Superior temporal gyrus (tissue), 1 donor: ENCODE measurements around the gene CCDC77.

Source experiments
- DNase-seq: peaks from one replicate; pipeline ENCODE4 v3.0.0-alpha.2; 2016; ENCODE audit errors: extremely low spot score

The CCDC77 gene

DNA sequence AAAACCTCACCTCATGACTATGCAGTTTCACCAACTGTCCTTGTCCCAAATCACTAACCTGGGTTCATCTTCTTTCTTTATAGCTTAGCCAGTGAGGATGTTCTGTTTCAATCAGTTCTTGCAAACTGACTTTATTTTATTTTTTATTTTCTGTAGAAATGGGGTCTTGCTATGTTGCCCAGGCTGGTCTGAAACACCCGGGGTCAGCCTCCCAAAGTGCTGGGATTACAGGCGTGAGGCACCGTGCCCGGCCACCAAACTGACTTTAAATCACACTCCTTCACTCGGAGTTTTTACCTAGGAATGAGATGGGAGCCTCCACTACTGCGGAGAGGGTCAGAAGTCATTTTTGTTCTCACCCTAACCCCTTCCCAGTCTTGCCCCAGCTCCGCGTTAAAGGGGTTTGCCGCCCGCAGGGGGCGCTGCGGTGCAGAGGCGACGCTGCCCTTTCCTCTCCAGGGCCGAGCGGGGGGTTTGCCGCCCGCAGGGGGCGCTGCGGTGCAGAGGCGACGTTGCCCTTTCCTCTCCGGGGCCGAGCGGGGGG lies 51.3 kb downstream of the CCDC77 start:
- no peak for DNase-seq

DNA sequence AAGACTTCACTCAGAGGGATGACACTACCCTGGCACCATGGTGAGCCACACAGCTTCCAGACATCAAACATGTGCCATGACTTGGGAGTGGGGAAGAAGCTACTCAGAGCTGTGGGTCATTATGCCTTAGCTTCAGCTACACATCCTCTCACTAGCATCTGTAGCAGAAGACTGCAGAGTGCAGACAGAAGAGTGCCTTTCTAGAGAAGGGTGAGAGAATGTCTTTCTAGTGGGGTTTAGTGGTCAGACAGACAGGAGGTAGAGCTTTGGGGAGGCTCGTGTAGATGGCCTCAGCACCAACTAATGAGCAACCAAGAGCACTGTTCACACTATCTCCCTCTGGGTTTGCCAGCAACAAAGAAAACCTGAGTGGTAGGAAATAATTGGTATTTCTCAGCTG lies 53.4 kb downstream of the CCDC77 start:
- DNase-seq, result no peak

DNA sequence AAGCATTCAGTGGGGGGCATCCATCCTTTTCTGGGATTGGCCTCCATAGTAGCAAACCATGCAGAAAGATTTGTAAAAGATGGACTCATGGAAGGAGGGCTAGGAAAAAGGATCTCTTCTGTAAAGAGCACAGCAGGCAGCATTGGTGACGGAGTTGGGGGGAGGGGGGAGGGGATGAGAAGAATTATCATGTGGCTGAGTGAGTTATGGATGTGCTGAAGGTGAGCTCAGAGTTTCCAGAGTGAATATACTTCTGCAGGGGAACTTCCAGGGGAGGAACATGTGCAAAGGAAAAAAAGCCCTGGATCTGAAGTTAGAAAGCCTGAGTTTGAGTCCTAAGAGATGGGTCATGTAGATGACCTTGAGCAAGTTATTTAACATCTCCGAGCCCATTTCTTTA lies 54.4 kb downstream of the CCDC77 start:
- DNase-seq, result no peak

DNA sequence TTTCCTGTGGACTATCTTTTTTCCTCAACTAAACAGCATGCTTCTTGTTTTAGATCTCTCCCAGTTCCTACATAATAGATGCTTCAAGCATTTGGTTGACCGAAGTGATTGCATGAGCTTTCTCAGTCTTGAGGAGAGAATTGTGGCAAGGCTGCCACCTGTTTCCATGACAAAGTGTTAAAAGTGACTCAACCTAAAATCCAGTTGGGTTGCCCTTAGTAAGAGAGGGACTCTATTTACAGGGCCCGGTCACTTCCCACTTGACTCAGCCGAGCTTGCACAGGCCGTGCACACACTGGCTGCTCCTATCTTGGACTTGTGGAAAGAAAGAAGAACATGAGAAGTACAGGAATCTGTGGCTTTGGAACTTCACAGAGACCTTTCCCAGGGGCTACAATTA lies 56.2 kb downstream of the CCDC77 start:
- no peak for DNase-seq

DNA sequence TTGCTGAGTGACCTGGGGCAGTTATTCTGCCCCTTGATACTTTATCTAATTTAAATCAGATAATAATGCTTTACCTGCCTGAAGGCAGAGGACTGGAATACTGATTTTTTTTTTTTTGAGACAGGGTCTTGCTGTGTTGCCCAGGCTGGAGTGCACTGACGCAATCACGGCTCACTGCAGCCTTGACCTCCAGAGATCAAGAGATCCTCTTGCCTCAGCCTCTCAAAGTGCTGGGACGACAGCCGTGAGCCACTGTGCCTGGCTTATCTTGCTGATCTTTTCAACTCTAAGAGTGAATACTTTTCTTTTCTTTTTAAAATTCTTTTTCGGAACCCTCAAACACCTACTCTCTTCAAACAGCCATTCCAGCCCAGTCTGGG lies 57.6 kb downstream of the CCDC77 start:
- DNase-seq, result no peak

DNA sequence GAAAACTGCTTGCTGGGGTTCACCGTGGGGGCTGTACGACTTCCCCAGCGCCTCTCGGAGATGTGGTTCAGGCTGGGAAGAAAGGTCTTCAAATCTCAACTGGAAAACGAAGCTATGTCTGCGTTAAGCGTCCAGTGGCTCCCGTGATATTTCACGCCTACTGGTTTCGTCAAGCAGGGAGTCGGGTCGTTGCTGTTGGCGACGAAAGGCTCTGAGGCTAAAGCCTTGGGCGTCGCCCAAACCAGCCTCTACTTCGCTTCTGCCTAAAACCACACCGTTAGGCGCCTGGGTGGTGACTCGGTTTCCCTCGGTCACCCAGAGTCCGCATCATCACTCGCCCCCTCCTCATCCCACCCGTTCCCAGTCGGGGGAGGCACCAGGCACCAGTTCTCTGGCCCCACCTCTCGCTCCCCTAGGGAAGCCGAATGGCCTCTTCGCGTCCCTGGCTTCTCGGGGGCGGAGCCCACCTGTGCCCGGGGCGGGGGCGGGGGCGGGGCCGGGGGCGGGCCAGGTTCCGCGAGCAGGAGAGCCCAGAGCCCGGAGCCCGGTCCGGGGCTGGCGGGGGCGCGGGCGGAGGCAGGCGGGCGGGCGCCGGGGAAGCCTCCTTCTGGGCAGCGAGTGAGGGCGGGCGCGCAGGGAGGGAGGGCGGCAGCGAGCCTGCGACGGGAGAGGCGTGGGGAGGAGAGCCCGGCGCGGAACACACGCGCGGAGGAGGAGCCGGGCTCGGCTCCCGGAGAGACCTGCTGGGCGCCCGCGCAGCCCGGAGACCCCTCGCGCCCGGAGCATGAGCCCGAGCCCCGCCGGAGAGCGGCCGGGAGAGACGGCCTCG lies 58.2 kb downstream of the CCDC77 start, which contains the start of gene B4GALNT3:
TSS of gene B4GALNT3 (plus strand) at position 510 of the 829 bp plus-strand sequence. CDS start 438 bp downstream, outside the sequence.
- DNase-seq, result no peak

DNA sequence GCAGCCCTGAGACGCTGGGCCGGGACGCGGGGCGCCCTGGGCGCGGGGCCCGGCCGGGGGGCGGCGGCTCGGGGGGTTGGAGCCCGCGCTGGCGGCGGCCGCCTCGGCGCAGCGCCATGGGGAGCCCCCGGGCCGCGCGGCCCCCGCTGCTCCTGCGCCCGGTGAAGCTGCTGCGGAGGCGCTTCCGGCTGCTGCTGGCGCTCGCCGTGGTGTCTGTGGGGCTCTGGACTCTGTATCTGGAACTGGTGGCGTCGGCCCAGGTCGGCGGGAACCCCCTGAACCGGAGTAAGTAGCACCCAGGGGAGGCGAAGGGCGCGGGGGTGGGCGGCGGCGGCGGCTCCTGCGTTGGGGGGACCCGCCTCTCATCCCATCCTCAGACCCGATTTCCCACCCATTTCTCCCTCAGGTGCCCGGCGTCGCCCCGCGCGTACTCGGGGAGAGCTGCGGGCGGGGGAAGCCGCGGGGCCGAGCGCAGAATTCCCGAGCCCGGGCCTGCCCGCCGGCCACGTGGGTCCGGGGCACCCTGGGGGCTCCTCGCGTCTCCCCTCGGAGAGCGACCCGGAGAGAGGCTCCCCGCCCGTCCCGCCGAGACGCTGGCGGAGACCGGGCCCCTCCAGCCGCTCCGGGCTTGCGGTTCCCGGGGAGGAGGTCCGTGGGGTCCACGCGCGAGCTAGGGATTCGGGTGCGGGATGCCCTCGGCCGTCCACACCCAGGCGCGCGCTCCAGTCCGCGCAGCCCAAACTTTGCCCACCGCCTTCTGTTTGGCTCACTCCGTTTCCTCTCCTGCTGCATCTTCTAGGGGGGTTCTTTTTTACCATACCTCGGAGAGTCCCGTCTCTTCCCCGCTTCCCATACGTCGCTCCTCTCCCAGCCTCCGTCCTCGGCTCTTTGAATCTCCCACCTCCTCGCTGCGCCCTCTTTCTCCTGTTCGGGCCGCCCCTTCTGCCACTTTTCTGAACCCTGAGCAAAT lies 59.1 kb downstream of the CCDC77 start:
- DNase-seq, result no peak

DNA sequence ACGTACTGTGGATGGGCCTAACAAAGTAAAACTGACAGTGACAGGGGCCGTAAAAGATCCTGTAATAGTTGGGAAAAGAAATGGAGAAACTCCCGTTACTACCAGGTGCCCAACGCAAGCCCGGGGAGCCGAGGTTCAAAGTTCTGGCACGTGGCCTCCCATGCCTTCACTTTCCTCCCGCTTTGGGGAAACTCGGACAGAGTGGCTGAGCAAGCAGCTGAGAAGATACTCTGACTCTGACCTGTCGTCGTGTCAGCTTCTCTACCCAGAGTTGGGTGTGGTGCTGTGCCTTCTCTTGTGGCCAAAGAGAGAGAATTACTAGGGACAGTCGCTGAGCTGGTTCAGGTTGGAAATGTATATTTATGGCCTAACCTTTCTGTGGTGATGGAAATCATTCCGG lies 60.0 kb downstream of the CCDC77 start:
- no peak for DNase-seq

DNA sequence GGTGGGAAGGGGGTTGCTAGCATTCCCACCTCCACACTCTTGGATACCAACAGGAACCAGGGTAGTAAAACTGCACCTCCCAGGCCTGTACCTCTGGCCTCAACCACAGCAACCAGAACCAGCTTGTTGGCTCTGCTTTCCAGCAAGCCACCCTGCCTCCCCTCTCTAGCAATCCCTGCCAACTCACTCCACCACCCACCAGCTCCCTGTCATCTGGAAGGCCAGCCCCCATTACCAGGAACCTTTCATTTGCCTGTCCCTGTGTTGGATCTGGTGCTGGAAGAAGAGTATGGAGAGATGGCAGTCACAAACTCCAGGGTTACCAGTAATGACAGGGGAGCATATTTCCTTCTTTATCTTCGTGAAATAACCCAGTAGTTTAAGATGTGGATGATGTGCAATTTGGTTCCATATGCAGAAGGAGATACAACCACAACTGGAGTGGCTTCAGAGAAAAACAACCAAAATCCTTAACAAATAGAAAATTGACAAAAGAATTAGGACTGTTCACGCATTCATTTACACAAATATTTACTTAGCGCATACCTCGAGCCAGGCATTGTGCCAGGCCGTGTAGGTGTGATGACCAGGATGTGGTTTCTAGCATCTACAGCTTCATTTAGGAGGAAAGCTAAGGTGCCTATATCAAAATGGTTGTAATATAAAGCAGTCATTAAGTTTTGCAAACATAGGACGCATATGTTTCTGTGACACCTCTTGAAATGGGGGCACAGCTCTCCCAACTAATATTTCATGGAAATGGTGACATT lies 61.7 kb downstream of the CCDC77 start:
- no peak for DNase-seq

DNA sequence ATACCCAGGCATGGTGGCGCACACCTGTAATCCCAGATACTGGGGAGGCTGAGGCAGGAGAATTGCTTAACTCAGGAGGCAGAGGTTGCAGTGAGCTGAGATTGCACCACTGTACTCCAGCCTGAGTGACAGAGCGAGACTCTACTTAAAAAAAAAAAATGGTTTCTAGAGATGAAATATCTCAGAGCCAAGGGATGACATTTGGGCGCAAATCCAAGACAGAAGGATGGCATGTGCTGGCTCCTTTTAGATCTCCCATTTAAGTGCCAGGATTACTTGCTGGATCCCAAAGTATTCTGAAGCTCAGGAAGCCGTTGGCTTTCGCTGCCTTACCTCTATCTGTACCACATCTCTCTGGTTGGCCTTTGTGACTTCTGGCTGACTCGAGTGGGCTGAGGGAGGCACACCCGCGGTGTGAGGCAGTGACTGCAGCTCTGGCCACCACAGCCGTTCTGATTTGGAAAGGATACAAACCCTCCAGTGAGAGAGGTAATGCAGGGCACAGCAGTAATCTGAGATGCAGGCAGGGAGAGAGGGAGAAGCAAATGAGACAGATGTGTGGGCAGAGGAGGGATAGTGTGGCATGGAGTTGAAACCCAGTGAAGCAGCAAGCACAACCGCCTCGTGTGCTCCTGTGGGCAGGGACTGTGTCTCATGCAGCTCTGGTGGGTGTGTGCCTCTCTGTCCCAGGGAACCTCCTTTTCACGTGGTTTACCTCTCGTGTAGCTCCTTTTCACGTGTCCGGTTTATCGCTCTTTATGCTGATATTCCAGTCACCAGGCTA lies 63.2 kb downstream of the CCDC77 start:
- no peak for DNase-seq

DNA sequence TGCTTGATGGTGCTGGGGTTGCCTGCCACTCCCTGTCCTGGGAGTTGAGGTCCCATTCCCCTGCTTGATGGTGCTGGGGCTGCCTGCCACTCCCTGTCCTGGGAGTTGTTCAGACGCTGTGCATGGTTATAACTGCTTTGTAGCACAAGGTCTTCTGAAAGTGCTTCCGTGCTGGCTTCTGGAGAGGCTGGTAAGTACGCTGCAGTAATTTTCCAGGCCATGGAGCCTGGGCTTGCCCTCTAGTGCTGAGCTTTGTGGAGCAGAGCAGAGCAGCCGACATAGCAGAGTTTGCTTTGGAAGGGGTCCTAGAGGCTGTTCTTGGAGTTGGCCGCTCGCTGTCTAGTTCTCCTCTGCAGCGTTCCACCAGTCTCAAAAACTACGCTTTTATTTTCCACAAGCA lies 64.6 kb downstream of the CCDC77 start:
- no peak for DNase-seq

DNA sequence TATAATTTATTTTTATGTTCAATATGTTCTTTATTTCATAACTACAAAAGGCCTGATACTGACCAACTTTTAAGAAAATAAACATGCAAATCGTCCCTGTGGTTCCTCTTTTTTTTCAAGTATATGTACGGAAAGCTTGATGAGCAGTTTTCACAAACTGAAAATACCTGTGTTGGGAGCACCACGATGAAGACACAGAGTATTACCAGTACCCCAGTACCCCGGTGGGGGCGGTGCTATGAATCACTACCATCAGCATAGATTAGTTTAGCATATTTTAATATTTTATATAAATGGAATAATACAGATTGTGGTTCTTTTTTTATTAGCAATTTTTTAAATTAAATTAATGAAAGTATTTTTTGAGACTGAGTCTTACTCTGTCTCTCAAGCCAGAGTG lies 65.3 kb downstream of the CCDC77 start:
- DNase-seq, result no peak

DNA sequence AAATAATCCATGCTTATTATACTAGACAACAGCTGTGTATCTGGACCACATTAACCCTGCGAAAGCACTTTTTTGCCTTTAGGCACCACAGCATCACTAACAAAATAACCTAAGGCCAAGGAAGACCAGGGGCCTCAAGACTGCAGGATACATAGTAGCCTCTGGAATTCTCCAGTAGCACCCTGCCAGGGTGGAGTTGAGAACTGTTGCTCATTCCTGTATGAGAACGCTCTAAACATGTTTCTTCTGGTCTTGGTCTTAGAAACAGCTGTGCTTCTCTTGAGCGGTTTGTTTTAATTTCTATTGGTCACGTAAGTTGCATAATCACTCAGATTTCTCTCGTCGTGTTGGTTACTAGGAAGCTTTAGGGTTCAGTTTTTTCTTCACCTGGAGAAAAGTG lies 66.1 kb downstream of the CCDC77 start:
- no peak for DNase-seq

DNA sequence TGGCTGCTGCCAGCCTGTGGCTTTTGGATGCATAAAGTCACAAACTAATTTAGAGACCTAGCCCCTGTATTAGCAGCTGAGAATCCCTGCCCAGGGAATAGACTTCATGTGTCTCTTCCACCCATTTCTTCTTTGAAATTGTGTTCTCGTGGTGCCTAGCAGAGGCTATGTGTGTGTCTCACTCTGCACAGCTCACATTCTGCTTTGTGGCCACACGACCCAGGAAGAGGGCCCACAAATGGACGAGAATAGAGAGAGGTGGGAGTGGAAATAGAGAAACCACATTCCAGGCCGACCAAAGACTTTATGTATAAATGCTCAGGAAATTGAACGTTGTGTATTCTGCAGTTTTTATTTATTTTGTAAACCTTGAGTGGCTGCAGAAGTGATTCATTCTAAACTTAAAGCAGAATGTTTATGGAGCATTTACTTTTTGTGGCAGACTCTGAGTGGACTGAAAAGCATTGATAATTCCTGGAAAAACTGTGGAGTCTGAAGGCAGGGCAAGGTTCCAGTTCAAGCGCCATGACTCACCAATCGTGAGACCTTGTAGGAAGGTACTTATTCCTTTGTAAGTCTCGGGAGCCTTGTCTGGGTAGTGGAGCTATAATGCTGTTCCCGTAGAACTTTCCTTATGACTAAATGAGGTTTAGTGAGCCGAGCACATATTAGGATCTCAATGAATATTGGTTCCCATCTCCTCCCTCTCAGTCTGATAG lies 67.4 kb downstream of the CCDC77 start:
- DNase-seq, result no peak

DNA sequence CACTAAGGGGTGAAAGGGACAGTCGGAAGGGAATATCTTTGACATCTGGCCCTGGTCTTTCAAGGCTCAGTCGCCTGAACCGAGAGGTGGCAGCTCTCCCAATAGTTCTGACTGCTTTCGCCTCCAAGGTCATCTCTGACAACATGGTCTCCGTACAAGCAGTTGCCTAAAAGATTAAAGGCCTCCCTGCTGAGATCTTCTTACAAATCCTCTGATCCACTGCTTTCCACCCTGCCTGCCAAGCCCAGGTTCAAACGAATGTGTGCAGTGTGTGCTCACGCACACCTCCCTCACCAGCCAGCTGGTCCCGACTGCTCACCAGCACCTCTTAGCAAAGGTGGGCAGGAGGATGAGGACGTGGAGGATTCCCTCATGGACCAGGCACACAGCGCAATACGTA lies 68.7 kb downstream of the CCDC77 start:
- no peak for DNase-seq

DNA sequence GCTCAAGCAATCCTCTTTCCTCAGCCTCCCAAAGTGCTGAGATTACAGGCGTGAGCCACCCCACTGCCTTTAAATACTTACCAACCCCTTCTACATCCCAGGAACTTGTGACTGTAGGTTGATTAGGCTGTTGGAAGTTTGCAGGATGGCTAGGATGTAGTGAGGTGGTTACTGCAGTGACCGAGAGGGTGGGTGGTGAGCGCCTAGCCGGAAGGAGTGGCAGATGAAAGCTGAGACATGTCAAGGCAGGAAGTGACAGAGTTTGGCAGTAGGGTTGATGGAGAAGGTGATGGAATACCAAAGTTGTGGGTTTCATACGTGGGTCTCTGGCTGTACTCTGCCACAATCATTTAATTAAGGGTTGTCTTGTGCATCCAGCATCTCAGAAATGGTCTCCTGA lies 71.8 kb downstream of the CCDC77 start:
- DNase-seq, result no peak

DNA sequence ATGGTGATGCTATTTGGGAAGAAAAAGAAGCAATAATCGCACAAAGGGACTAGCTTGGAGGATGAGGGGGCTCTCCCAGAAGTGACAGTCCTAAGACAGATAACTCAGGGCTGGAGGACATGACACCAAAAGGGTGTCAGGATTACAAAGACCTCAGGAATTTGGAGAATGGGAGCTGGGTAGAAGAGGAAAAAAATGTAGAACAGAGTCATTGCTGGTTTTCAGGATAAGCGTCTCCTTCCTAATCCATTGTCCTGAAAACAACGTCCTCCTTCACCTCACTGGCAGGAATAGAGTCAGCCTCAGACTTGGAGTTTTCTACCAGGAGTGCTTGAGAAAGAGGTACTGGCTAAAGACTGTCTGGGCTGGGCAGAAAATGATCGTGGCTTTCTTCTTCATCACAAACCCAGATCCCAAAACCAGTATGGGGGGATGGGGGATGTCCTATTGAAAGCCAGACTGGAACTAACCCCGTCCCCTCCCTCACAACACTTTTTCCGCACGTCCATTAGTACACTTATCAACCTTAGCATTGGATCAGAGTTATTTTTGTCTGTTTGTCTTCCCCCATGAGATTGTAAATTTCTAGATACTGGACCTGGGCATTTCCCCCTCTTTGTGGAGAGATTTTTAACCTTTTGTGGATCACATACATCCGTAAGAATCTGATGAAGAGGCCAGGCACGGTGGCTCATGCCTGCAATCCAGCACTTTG lies 72.6 kb downstream of the CCDC77 start:
- no peak for DNase-seq

DNA sequence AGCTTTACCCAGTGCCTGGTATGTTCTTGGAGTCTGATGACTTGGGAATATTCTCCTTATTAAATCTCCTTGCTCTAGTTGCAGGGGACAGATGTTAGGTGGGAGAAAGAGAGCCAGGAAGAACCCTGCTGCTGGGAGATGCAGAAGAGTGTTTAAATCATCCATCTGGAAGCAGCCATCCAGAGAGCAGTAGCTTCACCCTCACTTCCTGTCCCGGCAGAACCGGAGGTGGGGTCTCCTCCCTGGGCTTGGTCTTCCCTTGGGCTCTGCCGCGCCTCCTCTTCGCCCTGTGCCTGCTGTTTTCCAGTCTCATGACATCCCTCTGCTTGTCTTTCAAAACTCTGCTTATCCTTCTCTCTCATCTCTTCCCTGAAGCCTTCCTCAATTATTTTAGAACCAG lies 73.8 kb downstream of the CCDC77 start:
- no peak for DNase-seq

DNA sequence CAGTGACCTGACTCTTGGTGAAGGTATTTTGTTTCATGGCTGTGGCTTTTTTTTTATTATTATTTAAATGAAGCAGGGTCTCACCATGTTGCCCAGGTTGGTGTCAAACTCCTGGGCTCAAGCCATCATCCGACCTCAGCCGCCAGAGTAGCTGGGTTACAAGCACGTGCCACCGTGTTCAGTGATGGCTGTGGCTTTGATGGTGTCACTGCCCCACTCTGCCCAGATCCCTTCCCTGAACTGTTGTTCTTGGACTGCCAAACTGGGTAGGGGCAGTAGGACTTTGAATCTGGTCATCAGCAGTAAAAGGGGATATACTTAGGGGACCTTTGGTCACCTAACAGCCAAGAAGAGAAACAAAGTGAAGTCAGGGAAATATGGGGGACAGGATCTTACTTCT lies 77.7 kb downstream of the CCDC77 start:
- DNase-seq, result no peak
